Measurements from ENCODE around the gene SLC25A25.

DNA sequence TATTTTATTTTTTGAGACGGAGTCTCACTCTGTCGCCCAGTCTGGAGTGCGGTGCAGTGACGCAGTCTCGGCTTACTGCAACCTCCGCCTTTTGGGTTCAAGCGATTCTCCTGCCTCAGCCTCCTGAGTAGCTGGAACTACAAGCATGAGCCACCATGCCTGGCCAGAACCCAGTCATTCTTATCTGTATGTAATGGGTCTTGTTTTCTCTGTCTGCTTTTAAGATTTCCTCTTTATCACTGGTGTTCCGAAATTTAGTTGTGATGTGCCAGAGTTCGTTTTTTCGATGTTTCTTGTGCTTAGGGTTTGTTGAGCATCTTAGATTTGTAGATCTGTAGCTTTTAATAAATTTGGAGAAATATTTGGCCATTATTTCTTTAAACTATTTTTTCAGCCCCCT, 19.2 kb downstream of the SLC25A25 start:
- TF ChIP-seq, protein P1, sequence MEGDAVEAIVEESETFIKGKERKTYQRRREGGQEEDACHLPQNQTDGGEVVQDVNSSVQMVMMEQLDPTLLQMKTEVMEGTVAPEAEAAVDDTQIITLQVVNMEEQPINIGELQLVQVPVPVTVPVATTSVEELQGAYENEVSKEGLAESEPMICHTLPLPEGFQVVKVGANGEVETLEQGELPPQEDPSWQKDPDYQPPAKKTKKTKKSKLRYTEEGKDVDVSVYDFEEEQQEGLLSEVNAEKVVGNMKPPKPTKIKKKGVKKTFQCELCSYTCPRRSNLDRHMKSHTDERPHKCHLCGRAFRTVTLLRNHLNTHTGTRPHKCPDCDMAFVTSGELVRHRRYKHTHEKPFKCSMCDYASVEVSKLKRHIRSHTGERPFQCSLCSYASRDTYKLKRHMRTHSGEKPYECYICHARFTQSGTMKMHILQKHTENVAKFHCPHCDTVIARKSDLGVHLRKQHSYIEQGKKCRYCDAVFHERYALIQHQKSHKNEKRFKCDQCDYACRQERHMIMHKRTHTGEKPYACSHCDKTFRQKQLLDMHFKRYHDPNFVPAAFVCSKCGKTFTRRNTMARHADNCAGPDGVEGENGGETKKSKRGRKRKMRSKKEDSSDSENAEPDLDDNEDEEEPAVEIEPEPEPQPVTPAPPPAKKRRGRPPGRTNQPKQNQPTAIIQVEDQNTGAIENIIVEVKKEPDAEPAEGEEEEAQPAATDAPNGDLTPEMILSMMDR (IDR thresholded peaks at IDR 0.05): no peak
- no peak for TF ChIP-seq POLR2A (IDR thresholded peaks at IDR 0.05)
